ENCODE data around the gene PPP1R36.

Gene PPP1R36

DNA sequence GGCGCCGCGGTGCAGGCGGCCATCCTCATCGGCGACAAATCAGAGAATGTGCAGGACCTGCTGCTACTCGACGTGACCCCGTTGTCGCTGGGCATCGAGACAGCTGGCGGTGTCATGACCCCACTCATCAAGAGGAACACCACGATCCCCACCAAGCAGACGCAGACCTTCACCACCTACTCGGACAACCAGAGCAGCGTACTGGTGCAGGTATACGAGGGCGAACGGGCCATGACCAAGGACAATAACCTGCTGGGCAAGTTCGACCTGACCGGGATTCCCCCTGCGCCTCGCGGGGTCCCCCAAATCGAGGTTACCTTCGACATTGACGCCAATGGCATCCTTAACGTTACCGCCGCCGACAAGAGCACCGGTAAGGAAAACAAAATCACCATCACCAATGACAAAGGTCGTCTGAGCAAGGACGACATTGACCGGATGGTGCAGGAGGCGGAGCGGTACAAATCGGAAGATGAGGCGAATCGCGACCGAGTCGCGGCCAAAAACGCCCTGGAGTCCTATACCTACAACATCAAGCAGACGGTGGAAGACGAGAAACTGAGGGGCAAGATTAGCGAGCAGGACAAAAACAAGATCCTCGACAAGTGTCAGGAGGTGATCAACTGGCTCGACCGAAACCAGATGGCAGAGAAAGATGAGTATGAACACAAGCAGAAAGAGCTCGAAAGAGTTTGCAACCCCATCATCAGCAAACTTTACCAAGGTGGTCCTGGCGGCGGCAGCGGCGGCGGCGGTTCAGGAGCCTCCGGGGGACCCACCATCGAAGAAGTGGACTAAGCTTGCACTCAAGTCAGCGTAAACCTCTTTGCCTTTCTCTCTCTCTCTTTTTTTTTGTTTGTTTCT, 7.6 kb upstream of the PPP1R36 start:
- Histone ChIP-seq H3K4me2 (ENCODE audit: low read depth, low read length, poor library complexity, severe bottlenecking) (no peak overlapping the region), H3K79me2 (ENCODE audit: insufficient read depth, low read length) (no peaks in the 10 kb centered on the region), H2AFZ (ENCODE audit: low read depth, low read length, severe bottlenecking) (no peak overlapping the region), H3F3A (ENCODE audit: insufficient read depth) (peaks cover 17% of the 10 kb centered on the region), H3K27ac (ENCODE audit: low read depth, low read length) (no peak overlapping the region), H3K4me3 (ENCODE audit: insufficient read depth, low read length, poor library complexity, severe bottlenecking) (no peak overlapping the region), H3K9ac (ENCODE audit: low read length) (no peak overlapping the region), H3K9me3 (ENCODE audit: insufficient read depth, low read length) (no peaks in the 10 kb centered on the region), H3K27me3 (ENCODE audit: low read length) (no peaks in the 10 kb centered on the region), H3K9me2 (replicated peaks; ENCODE audit: insufficient read depth, low read length) (no peaks in the 10 kb centered on the region), H3K36me3 (ENCODE audit: low read length) (no peaks in the 10 kb centered on the region), H4K20me1 (ENCODE audit: low read depth, low read length) (no peaks in the 10 kb centered on the region)
- TF ChIP-seq, protein P1, sequence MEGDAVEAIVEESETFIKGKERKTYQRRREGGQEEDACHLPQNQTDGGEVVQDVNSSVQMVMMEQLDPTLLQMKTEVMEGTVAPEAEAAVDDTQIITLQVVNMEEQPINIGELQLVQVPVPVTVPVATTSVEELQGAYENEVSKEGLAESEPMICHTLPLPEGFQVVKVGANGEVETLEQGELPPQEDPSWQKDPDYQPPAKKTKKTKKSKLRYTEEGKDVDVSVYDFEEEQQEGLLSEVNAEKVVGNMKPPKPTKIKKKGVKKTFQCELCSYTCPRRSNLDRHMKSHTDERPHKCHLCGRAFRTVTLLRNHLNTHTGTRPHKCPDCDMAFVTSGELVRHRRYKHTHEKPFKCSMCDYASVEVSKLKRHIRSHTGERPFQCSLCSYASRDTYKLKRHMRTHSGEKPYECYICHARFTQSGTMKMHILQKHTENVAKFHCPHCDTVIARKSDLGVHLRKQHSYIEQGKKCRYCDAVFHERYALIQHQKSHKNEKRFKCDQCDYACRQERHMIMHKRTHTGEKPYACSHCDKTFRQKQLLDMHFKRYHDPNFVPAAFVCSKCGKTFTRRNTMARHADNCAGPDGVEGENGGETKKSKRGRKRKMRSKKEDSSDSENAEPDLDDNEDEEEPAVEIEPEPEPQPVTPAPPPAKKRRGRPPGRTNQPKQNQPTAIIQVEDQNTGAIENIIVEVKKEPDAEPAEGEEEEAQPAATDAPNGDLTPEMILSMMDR (IDR thresholded peaks at IDR 0.05; ENCODE audit: insufficient read depth, low read length, poor library complexity, severe bottlenecking): no peak
- TF ChIP-seq EZH2phosphoT487 (conservative IDR thresholded peaks at IDR 0.05; ENCODE audit: low read length): no peak

DNA sequence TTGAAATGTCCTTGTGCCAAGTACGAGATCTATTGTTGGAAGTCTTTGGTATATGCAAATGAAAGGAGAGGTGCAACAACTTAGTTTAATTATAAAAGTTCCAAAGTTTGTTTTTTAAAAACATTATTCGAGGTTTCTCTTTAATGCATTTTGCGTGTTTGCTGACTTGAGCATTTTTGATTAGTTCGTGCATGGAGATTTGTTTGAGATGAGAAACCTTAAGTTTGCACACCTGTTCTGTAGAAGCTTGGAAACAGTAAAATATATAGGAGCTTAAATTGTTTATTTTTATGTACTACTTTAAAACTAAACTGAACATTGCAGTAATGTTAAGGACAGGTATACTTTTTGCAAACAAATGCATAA, 6.9 kb upstream of the PPP1R36 start:
- Histone ChIP-seq H3K9me2 (replicated peaks; ENCODE audit: insufficient read depth, low read length) (no peaks in the 10 kb centered on the region), H3K79me2 (ENCODE audit: insufficient read depth, low read length) (no peaks in the 10 kb centered on the region), H2AFZ (ENCODE audit: low read depth, low read length, severe bottlenecking) (no peak overlapping the region), H3K9ac (ENCODE audit: low read length) (no peak overlapping the region), H3K4me2 (ENCODE audit: low read depth, low read length, poor library complexity, severe bottlenecking) (no peak overlapping the region), H3F3A (ENCODE audit: insufficient read depth) (peaks cover 15% of the 10 kb centered on the region; the same call in 1 of the 2 replicates), H3K4me3 (ENCODE audit: insufficient read depth, low read length, poor library complexity, severe bottlenecking) (no peak overlapping the region), H3K9me3 (ENCODE audit: insufficient read depth, low read length) (no peaks in the 10 kb centered on the region), H3K27ac (ENCODE audit: low read depth, low read length) (no peak overlapping the region), H3K36me3 (ENCODE audit: low read length) (no peaks in the 10 kb centered on the region), H4K20me1 (ENCODE audit: low read depth, low read length) (no peaks in the 10 kb centered on the region), H3K27me3 (ENCODE audit: low read length) (no peaks in the 10 kb centered on the region)
- TF ChIP-seq EZH2phosphoT487 (conservative IDR thresholded peaks at IDR 0.05; ENCODE audit: low read length): no peak
- TF ChIP-seq, protein P1 (IDR thresholded peaks at IDR 0.05; ENCODE audit: insufficient read depth, low read length, poor library complexity, severe bottlenecking): no peak

DNA sequence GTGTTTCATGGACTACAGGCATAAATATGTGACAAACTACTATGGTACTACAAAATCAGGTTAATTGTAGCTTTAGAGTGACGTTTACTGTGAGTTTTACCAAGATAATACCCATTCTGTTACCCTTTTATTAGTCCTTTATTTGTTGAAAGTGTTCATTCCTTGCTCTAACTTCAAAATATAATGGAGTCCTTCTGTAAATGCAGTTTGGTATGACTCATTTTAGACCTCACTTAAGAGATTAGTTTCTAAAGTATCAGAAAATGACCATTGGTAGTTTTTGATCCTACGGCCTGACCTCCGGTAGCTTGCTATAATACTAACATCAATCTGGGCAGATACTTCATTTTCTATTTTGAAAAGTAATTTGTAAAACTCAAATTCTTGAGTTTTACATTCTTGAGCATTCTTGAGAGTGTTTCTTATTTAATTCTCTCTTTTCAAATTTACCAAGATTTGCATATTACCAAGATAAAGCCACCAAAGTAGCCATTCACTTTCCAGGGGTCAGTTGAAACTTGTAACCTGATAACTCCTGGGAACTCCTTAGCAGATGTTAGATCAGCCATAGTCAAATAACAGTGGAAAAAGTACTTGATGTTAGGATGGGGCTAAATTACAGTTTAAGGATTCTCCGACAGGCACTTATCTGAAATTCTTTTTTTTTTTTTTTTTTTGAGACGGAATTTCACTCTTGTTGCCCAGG, 5.0 kb upstream of the PPP1R36 start:
- Histone ChIP-seq H2AFZ (ENCODE audit: low read depth, low read length, severe bottlenecking) (no peak overlapping the region), H3K27ac (ENCODE audit: low read depth, low read length) (no peak overlapping the region), H3K36me3 (ENCODE audit: low read length) (no peaks in the 10 kb centered on the region), H3K27me3 (ENCODE audit: low read length) (no peaks in the 10 kb centered on the region), H3K9me2 (replicated peaks; ENCODE audit: insufficient read depth, low read length) (no peaks in the 10 kb centered on the region), H3K9me3 (ENCODE audit: insufficient read depth, low read length) (no peaks in the 10 kb centered on the region), H4K20me1 (ENCODE audit: low read depth, low read length) (no peaks in the 10 kb centered on the region), H3K4me3 (ENCODE audit: insufficient read depth, low read length, poor library complexity, severe bottlenecking) (no peak overlapping the region), H3K9ac (ENCODE audit: low read length) (no peak overlapping the region), H3K79me2 (ENCODE audit: insufficient read depth, low read length) (no peaks in the 10 kb centered on the region), H3F3A (ENCODE audit: insufficient read depth) (peaks cover 15% of the 10 kb centered on the region; the same call in 1 of the 2 replicates), H3K4me2 (ENCODE audit: low read depth, low read length, poor library complexity, severe bottlenecking) (no peak overlapping the region)
- no peak for TF ChIP-seq EZH2phosphoT487 (conservative IDR thresholded peaks at IDR 0.05; ENCODE audit: low read length)
- TF ChIP-seq, protein P1 (IDR thresholded peaks at IDR 0.05; ENCODE audit: insufficient read depth, low read length, poor library complexity, severe bottlenecking): no peak
